ENCODE measurements around the gene CFAP46.

GRCh38 chr10:132765435-132765834, 176.9 kb downstream of the CFAP46 start:
- no peak for TF ChIP-seq FOXK2 (IDR thresholded peaks at IDR 0.05)
- no peak for TF ChIP-seq SP1 (IDR thresholded peaks at IDR 0.05)
- no peak for TF ChIP-seq PKNOX1 (IDR thresholded peaks at IDR 0.05)
- no peak for TF ChIP-seq ZNF384 (IDR thresholded peaks at IDR 0.05)
- TF ChIP-seq LEF1 (IDR thresholded peaks at IDR 0.05; ENCODE audit: borderline replicate concordance): no peak
- TF ChIP-seq ARNT (IDR thresholded peaks at IDR 0.05): no peak
- TF ChIP-seq FOXM1 (IDR thresholded peaks at IDR 0.05; ENCODE audit: borderline replicate concordance): no peak
- no peak for TF ChIP-seq FOXA1 (IDR thresholded peaks at IDR 0.05)
- TF ChIP-seq HDGF (IDR thresholded peaks at IDR 0.05; ENCODE audit: borderline replicate concordance): no peak
